OCI-LY3 (cell line): ENCODE results near the gene TTC28.

Experiments used
- EZH2phosphoT487 ChIP-seq: fragments of 200-600 bp; shearing (Covaris generic); IDR thresholded peaks from 2 replicates; pipeline ENCODE4 v1.6.1; 2018; ENCODE audit warnings: antibody characterized with exemption, mixed run types, low read depth
- TF ChIP-seq, protein P1 (sequence below): fragments of 200-600, 300-600 bp; sonication (generic); IDR thresholded peaks from 2 replicates; pipeline ENCODE4 v1.5.1; 2014; ENCODE audit warnings: antibody characterized with exemption, low read length, low read depth

GRCh38 chr22:28557184-28557583 is 122.5 kb downstream of the TTC28 start:
- TF ChIP-seq, protein P1, sequence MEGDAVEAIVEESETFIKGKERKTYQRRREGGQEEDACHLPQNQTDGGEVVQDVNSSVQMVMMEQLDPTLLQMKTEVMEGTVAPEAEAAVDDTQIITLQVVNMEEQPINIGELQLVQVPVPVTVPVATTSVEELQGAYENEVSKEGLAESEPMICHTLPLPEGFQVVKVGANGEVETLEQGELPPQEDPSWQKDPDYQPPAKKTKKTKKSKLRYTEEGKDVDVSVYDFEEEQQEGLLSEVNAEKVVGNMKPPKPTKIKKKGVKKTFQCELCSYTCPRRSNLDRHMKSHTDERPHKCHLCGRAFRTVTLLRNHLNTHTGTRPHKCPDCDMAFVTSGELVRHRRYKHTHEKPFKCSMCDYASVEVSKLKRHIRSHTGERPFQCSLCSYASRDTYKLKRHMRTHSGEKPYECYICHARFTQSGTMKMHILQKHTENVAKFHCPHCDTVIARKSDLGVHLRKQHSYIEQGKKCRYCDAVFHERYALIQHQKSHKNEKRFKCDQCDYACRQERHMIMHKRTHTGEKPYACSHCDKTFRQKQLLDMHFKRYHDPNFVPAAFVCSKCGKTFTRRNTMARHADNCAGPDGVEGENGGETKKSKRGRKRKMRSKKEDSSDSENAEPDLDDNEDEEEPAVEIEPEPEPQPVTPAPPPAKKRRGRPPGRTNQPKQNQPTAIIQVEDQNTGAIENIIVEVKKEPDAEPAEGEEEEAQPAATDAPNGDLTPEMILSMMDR: no peak
- no peak for TF ChIP-seq EZH2phosphoT487
